Cerebellar nuclear complex (tissue), 1 donor: Measurements from ENCODE around the gene HMCN2.
A peak's percentile ranks its signal among the peaks of the same experiment; 100 is the strongest.

ENCODE experiments used
- DNase-seq, 2 experiments: peaks; one replicate each; lab custom pipeline; 2025; lab: John Stamatoyannopoulos, UW

Gene HMCN2

GRCh38 chr9:130414910-130415746, 149.6 kb downstream of the HMCN2 start:
- DNase-seq, result no peak

DNA sequence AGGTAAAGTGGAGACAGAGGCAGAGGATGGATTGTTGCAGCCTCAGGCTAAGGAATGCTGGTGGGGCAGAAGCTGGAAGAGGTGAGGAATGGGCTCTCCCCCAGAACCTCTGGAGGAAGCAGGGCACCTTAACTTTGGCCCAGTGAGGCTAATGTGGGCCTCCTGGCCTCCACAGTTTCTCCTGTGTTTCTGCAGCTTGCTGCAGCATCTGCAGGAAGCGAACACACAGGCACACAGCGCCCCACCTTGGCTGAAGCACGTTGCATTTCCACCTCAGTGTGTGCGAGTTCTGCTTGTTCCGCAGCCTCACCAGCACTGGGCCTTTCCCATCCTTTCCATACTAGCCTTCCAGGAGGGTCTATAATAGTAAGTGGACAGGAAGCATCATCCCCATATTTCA, 152.0 kb downstream of the HMCN2 start:
- no peak for DNase-seq

- no peak for DNase-seq
These were observed 153.2 kb downstream of the HMCN2 start for GRCh38 chr9:130418776-130419175.

GRCh38 chr9:130419521-130420035, 154.0 kb downstream of the HMCN2 start:
- no peak for DNase-seq

DNA sequence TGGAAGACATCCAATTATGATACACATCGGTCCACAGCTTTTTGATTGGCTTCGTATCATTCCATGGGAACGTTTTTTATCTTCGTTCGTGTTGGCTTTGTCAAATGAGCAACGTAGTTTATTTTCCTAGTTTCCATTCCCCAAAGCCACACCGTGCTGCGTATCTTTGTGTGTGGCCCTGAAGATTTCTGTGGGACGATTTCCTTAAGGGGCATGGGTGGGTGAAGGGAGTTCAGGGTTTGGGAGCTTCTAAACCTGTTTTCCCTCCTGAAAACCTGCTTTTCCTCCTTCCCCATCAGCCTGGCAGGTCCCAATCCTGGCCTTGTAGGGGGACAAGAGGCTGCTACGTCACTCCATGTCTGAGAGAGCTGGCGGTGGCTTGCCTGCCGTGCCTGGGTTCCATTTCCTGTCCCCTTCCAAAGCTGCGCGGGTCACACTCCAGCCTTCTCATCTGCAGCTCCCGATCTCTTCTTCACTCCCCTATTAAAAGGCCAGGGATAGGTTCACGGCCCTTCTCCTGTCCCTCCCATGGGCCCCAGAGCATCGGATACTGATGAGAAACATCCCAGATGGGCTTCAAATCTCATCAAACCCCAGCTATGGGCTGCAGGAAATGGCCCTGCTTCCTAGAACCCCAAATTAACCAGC, 155.7 kb downstream of the HMCN2 start:
- no peak for DNase-seq

GRCh38 chr9:130421802-130422276, 156.3 kb downstream of the HMCN2 start:
- DNase-seq, result no peak

DNA sequence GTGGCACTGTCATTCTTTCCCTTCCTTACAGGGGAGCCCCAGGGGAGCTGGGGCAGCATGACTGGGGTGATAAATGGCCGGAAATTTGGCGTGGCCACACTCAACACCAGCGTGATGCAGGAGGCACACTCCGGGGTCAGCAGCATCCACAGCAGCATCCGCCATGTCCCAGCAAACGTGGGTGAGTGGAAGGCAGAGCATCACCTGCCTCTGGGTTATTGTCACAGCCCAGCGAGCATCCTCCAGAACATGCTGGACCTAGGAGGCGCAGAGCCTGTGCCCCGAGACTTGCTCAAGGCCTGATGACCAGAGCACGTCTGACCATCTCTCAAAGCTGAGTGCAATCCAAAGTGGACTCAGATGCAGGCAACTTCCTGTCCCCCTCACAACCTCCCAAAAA, 157.0 kb downstream of the HMCN2 start:
- DNase-seq, result no peak

DNA sequence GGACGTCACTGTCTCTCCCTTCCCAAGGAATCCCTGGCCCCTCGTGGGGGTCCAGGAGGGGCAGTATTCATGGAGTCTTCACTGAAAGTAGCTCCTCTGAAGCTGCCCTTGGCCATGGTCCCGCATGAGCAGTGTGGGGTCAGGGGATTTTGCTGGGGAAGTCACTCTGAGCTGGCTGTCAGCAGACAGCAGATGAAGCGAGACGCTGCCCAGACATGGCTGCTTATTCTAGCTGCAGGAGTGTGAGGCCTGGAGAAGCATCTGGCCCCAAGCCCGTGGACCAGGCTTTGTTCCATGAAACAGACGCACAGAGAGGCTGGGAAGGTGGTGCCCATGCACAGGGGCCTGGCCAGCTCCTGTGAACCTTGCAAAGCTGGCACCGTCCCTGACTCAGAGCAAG, 157.7 kb downstream of the HMCN2 start:
- peak in 1 of 2 experiments; percentile 67 for DNase-seq

GRCh38 chr9:130424595-130425454, 159.3 kb downstream of the HMCN2 start:
- no peak for DNase-seq

GRCh38 chr9:130425741-130426466, 160.3 kb downstream of the HMCN2 start:
- DNase-seq, result no peak

DNA sequence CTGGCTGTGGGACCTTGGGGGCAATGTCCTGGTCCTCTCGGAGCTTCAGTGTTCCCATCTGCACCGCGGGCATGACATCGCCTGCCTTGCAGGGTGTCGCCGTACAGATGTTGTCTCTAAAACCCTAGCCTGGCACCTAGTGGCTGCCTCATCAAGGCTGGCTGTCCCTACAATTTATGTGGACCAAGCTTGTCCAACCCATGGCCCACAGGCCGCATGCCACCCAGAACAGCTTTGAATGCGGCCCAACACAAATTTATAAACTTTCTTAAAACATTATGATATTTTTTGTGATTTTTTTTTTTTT, 160.9 kb downstream of the HMCN2 start:
- DNase-seq, result no peak

DNA sequence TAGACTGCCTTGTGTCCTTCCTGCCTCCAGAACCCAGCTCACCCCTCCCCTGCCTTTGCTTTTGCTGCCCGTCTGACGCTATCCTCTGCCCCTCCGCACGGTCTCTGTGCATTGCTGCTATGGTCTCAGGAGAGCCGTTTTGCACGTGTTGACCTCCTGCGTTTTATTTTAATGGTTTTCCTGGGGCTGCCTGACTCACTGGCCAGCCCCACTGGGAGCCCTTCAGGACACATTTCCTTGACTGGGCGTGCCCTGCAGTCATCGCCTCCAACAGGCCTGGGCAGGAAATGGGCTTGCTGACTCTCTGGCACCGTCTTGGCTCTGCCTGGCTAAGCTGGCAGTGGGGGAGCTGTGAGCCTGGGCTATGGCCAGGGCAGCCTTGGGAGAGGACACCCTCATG, 161.3 kb downstream of the HMCN2 start:
- DNase-seq, result peak; percentile 68 to 81

GRCh38 chr9:130427326-130427725, 161.8 kb downstream of the HMCN2 start:
- no peak for DNase-seq

DNA sequence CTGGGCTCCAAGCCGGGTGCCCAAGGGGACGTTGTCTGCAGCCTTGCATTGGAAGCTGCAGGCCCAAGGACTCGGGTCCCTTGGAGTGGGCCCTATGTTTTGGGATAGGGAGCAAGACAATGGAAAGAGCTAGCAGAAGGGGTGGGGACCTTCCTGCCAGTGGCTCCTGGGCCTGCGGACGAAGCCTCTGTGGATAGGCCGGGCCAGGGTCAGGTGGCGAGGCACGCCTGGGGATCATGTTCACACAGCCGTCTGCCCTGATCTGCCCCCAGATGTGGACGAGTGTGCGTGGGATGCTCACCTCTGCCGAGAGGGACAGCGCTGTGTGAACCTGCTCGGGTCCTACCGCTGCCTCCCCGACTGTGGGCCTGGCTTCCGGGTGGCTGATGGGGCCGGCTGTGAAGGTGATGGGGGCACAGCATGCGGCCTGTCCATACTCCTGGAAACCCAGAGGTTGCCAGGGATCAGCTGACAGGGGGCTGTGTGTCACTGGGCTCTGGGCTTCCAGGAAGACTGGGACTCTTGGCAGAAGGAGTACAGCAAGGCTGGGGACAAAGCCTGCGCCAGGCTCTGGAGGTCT, 162.6 kb downstream of the HMCN2 start:
- DNase-seq, result no peak

DNA sequence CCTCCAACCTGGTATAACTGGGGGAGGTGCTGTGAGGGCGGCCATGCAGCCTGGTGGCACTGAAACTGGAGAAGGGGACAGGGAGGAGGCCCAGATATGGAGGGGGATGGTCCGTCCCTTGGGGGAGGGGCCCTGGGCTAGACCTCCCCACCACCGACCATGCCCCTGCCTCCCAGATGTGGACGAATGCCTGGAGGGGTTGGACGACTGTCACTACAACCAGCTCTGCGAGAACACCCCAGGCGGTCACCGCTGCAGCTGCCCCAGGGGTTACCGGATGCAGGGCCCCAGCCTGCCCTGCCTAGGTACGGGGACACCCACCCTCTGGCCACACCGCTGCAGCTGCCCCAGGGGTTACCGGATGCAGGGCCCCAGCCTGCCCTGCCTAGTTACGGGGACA, 163.8 kb downstream of the HMCN2 start:
- no peak for DNase-seq

- DNase-seq, result no peak
These were observed 164.3 kb downstream of the HMCN2 start for GRCh38 chr9:130429831-130430230.

DNA sequence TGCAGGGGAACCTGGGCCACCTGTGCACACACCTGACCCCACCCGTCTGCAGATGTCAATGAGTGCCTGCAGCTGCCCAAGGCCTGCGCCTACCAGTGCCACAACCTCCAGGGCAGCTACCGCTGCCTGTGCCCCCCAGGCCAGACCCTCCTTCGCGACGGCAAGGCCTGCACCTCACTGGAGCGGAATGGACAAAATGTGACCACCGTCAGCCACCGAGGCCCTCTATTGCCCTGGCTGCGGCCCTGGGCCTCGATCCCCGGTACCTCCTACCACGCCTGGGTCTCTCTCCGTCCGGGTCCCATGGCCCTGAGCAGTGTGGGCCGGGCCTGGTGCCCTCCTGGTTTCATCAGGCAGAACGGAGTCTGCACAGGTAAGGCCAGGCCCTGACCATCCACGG, 164.7 kb downstream of the HMCN2 start:
- no peak for DNase-seq

- DNase-seq, result no peak
These were observed 165.4 kb downstream of the HMCN2 start for GRCh38 chr9:130430734-130431535.

- DNase-seq, result no peak
These were observed 166.2 kb downstream of the HMCN2 start for GRCh38 chr9:130431536-130432303.

DNA sequence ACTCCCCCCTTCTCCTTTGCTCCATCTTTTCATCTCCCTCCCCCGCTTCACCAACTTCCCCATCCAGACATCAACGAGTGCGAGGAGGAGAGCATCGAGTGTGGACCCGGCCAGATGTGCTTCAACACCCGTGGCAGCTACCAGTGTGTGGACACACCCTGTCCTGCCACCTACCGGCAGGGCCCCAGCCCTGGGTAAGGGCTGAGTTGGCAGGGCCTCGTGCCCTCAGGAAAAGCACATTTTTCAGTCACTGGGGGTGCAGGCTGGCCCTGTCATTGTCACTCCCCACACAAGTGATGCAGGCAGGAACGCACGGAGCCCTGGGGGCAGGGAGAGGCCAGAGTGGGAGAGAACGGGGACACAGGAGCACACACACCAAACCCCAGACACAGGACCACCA, 166.8 kb downstream of the HMCN2 start:
- no peak for DNase-seq
